ENCODE measurements around the gene MYH7. TPM values are rescaled to one million over a fixed set of nuclear protein-coding genes. Genes with fewer than 3 reads are reported as not detected.
A peak's percentile ranks its signal among the peaks of the same experiment; 100 is the strongest.

The MYH7 gene
- total and polyA plus RNA-seq, 8 donors: 0.03 to 2.0 (median 0.05) TPM; not detected in 1

- Histone ChIP-seq H3K27ac (peak within 1 kb of the TSS; percentile 77 to 80), H3K36me3 (peaks cover 0 to 35% of the 10 kb centered on the region in 2 donors), H3K9me3 (no peaks in the 10 kb centered on the region), H3K4me3 (peak within 1 kb of the TSS; percentile 63 to 82), H3K4me1 (peaks cover 6 to 16% of the 10 kb centered on the region in 2 donors), H3K27me3 (no peaks in the 10 kb centered on the region)
- intact Hi-C loops (cut with DNase I): no loop called here
- ATAC-seq (peak; percentile 98), DNase-seq (peak; percentile 92 to 99 (median 96))
- TF ChIP-seq CTCF (IDR thresholded peaks at IDR 0.05): peak; percentile 76 to 92
Measured at GRCh38 chr14:23469127-23469905, 33.9 kb upstream of the MYH7 start, which contains the start of gene NGDN. NGDN (plus strand) TSS chr14:23469703; CDS start chr14:23469716, 13 bp downstream.

GRCh38 chr14:23468704-23469126 lies 33.3 kb upstream of the MYH7 start:
- Histone ChIP-seq H3K36me3 (peaks cover 0 to 29% of the 10 kb centered on the region in 2 donors), H3K4me3 (peak overlapping the region; percentile 27 to 82), H3K9me3 (no peaks in the 10 kb centered on the region), H3K27me3 (peaks cover 0 to 2% of the 10 kb centered on the region in 2 donors), H3K27ac (peak overlapping the region; percentile 77 to 80), H3K4me1 (peaks cover 6 to 16% of the 10 kb centered on the region in 2 donors)
- TF ChIP-seq CTCF (IDR thresholded peaks at IDR 0.05): no peak
- no peak for DNase-seq
- intact Hi-C loops (cut with DNase I): no loop called here
- no peak for ATAC-seq

- Histone ChIP-seq H3K27ac (no peak overlapping the region), H3K27me3 (peaks cover 0 to 14% of the 10 kb centered on the region in 2 donors), H3K4me3 (no peak overlapping the region), H3K9me3 (no peaks in the 10 kb centered on the region), H3K4me1 (peaks cover 3 to 7% of the 10 kb centered on the region in 2 donors), H3K36me3 (no peaks in the 10 kb centered on the region)
- intact Hi-C loops (cut with DNase I): no loop called here
- ATAC-seq (no peak), DNase-seq (no peak)
- TF ChIP-seq CTCF (IDR thresholded peaks at IDR 0.05): no peak
Measured at GRCh38 chr14:23465261-23465660, 29.8 kb upstream of the MYH7 start.

GRCh38 chr14:23464700-23465099 lies 29.2 kb upstream of the MYH7 start:
- intact Hi-C loops (cut with DNase I): no loop called here

More at GRCh38 chr14:23464700-23465099, 29.2 kb upstream of the MYH7 start:
- Histone ChIP-seq H3K27me3 (peaks cover 0 to 17% of the 10 kb centered on the region in 2 donors), H3K9me3 (no peaks in the 10 kb centered on the region), H3K36me3 (no peaks in the 10 kb centered on the region), H3K4me1 (peaks cover 0 to 3% of the 10 kb centered on the region in 2 donors), H3K4me3 (no peak overlapping the region), H3K27ac (no peak overlapping the region)
- TF ChIP-seq CTCF (IDR thresholded peaks at IDR 0.05): no peak
- ATAC-seq: no peak
- no peak for DNase-seq

Data from left lung (tissue), 10 donors.